Esophagus muscularis mucosa (tissue), 4 donors: ENCODE measurements around the gene FBXW5. TPM values are rescaled to one million over a fixed set of nuclear protein-coding genes. Genes with fewer than 3 reads are reported as not detected.

Source experiments
- DNase-seq: peaks from one replicate; pipeline ENCODE4 v3.0.0-alpha.2; 2017; ENCODE audit errors: extremely low spot score
- H3K27ac ChIP-seq, 4 donors: fragments of 200-600 bp; sonication (generic); replicated peaks in 1 of 4; 1 replicate in 3 of 4; 2 replicates in 1 of 4; pipeline ENCODE4 v1.5.1; 2016 to 2019; ENCODE audit warnings: mild to moderate bottlenecking in 1 of 4
- H3K27me3 ChIP-seq, 4 donors: fragments of 200-600 bp; sonication (generic); one replicate each; pipeline versions ENCODE4 v1.5.1 to v1.6.0; 2016 to 2019
- H3K36me3 ChIP-seq, 4 donors: fragments of 200-600 bp; sonication (generic); one replicate each; pipeline ENCODE4 v1.5.1; 2016 to 2019
- H3K4me1 ChIP-seq, 4 donors: fragments of 200-600 bp; sonication (generic); one replicate each; pipeline ENCODE4 v1.5.1; 2016 to 2019
- H3K4me3 ChIP-seq, 4 donors: fragments of 200-600 bp; sonication (generic); 1 replicate in 2 of 4; 2 replicates in 2 of 4; pipeline ENCODE4 v1.5.1; 2016 to 2019; ENCODE audit warnings: mild to moderate bottlenecking in 4 of 4, moderate library complexity in 1 of 4
- H3K9me3 ChIP-seq, 4 donors: fragments of 200-600 bp; sonication (generic); 1 replicate in 3 of 4; 2 replicates in 1 of 4; pipeline ENCODE4 v1.5.1; 2016 to 2019
- EP300 ChIP-seq: sonication (generic); formaldehyde crosslinking; IDR thresholded peaks from one replicate; pipeline ENCODE4 v1.6.1; 2017; ENCODE audit warnings: antibody characterized with exemption
- POLR2A ChIP-seq: fragments of 450-650 bp; IDR thresholded peaks from one replicate; pipeline ENCODE4 v1.6.1; 2017; ENCODE audit warnings: antibody characterized with exemption, moderate library complexity, mild to moderate bottlenecking, low read depth
- POLR2AphosphoS5 ChIP-seq, 2 donors: sonication (generic); formaldehyde crosslinking; IDR thresholded peaks; one replicate each; pipeline ENCODE4 v1.6.1; 2017; ENCODE audit warnings: antibody characterized with exemption in 2 of 2
- WGBS: methylation state at CpG from one replicate; pipeline ENCODE4 v1.1.5; 2018; 5-methylcytosine and 5-hydroxymethylcytosine counted together
- intact Hi-C: fragments of 100-400 bp; cut with DNase I; formaldehyde crosslinking; loops from one replicate; pipeline ENCODE4 v1.15.1; 2023
- total RNA-seq, 4 donors: library from RNA; depleted of rRNA; stranded (reverse); fragments of >200 nt; gene quantifications; one replicate each; pipeline versions ENCODE4 v1.1.0 to v1.2.1, GENCODE V29; 2016
- TF ChIP-seq, protein P1 (sequence below), 3 experiments: fragments of 200-600 bp in 2 of 3; fragments of 450-650 bp in 1 of 3; sonication (generic) in 2 of 3; IDR thresholded peaks; one replicate each; pipeline ENCODE4 v1.5.1; 2017 to 2019; ENCODE audit warnings: antibody characterized with exemption in 3 of 3, mild to moderate bottlenecking in 2 of 3, moderate library complexity in 1 of 3

The FBXW5 gene
- total RNA-seq, 4 donors from 2014 or later = 238 to 303 (median 267) TPM

DNA sequence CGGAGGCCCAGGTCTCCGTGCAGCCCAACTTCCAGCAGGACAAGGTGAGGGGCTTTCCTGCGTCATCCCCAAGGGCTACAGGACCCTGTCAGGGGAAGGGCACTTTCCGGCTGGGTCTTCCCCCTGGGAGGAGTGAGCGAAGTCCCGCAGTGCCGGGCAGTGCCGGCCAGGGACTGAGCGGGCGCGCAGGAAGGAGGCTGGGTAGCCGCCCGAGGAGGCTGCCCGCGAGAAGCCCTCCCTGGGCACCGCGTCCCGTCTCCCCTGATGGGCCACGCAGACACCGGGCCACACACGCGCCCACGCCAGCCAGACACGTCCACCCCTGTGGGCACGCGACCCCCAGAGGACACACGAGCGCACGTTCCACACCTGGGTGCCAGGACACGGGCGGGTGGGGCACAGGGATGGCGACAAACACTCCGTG, 33.1 kb upstream of the FBXW5 start:
- Histone ChIP-seq H3K9me3 (no peaks in the 10 kb centered on the region), H3K4me3 (peak overlapping the region; percentile 54 to 68 (median 56)), H3K27ac (peak overlapping the region in 3 of 4 donors; percentile 48 to 64 (median 52)), H3K4me1 (peaks cover 30 to 57% (median 48%) of the 10 kb centered on the region in 4 donors), H3K27me3 (peaks cover 0 to 36% (median 0%) of the 10 kb centered on the region in 4 donors), H3K36me3 (no peaks in the 10 kb centered on the region)
- TF ChIP-seq EP300 (no peak), POLR2AphosphoS5 (IDR thresholded peaks at IDR 0.05) (no peak)
- TF ChIP-seq, protein P1, sequence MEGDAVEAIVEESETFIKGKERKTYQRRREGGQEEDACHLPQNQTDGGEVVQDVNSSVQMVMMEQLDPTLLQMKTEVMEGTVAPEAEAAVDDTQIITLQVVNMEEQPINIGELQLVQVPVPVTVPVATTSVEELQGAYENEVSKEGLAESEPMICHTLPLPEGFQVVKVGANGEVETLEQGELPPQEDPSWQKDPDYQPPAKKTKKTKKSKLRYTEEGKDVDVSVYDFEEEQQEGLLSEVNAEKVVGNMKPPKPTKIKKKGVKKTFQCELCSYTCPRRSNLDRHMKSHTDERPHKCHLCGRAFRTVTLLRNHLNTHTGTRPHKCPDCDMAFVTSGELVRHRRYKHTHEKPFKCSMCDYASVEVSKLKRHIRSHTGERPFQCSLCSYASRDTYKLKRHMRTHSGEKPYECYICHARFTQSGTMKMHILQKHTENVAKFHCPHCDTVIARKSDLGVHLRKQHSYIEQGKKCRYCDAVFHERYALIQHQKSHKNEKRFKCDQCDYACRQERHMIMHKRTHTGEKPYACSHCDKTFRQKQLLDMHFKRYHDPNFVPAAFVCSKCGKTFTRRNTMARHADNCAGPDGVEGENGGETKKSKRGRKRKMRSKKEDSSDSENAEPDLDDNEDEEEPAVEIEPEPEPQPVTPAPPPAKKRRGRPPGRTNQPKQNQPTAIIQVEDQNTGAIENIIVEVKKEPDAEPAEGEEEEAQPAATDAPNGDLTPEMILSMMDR (IDR thresholded peaks at IDR 0.05) = no peak
- intact Hi-C loops = no loop called here
- WGBS = no CpG with 5 or more reads among the region's 33 CpGs
- DNase-seq = no peak

DNA sequence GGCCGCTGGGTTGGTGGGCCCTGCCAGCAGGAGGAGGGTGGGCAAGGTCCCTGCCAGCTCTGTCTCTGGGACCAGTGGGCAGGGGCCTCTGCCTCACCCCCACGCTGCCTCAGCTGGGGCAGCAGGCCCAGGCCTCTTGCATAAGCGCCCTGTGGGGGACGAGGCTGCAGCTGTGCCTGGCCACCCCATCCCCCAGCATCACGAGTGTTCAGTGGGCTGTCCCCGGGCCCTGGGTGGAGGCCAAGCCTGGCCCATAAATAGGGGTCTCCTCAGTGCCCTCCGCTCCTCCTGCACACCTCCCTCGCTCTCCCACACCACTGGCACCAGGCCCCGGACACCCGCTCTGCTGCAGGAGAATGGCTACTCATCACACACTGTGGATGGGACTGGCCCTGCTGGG, 32.7 kb upstream of the FBXW5 start, which contains the start of gene PTGDS:
TSS of gene PTGDS (plus strand) at position 282 of the 400 bp plus-strand sequence. CDS start at position 357, 75 bp downstream.
- Histone ChIP-seq H3K4me1 (peaks cover 30 to 54% (median 46%) of the 10 kb centered on the region in 4 donors), H3K4me3 (peak within 1 kb of the TSS; percentile 54 to 68 (median 56)), H3K27me3 (peaks cover 0 to 34% (median 0%) of the 10 kb centered on the region in 4 donors), H3K9me3 (no peaks in the 10 kb centered on the region), H3K36me3 (no peaks in the 10 kb centered on the region), H3K27ac (peak within 1 kb of the TSS in 3 of 4 donors; percentile 48 to 64 (median 52))
- WGBS = 49% methylated on average over 3 of the region's 10 CpGs
- TF ChIP-seq, protein P1 (IDR thresholded peaks at IDR 0.05) = no peak
- TF ChIP-seq POLR2A = no peak
- TF ChIP-seq EP300 = no peak
- TF ChIP-seq POLR2AphosphoS5 (IDR thresholded peaks at IDR 0.05) = no peak
- no peak for DNase-seq
- intact Hi-C loops = no loop called here

DNA sequence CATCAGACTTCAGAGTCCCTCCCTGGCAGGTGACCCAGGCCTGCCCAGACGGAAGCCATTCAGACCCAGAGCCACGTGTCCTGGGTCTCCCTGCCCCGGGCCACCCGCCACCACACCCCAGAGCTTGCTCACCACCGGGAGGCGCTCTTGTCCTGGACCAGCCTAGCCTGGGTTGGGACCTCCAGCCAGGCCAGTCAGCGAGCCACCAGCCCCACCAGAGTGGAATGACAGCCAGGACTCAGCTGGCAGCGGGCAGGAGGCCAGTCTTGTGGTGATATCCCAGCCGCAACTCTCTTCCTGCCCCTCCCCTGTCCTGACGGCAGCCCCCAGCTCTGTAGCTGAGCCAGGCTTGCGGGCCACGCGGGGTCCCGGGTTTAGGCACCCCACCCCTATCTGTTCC, 31.1 kb upstream of the FBXW5 start:
- 85% methylated on average over 6 of the region's 14 CpGs for WGBS

DNA sequence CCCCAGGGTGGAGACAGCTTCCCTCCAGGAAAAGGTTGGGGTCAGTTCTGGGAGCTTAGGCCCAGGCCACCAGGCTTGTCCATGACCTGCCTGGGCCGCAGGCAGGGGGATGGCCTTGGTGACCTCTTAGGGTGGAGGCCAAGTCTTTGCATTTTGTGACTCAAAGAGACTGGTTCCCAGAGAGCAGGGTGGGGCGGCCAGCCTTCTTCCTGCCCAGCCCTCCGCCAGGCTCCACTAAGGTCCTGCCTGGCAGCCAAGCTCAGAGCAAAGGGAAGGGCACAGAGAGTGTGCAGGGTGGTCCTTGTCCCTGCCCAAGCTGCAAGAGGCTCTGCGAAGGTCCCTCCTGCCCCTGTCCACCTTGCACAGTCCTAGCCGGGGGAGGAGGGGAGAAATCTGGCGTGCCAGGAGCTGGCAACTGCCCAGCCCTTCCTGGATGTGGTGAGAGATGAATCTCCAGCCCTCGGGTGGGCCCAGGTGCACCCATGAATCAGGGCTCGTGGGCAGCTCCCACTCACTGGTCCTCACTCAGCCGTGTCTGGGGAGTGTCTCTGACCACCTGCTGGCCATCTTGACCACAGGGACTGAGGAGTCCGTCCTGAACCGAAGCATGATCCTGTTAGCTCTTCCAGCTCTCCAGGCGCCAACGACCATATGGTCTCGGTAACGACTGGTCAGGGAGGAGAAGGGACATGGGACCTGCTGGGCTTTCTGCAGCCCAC, 30.4 kb upstream of the FBXW5 start:
- 63% methylated on average over 10 of the region's 15 CpGs for WGBS
- DNase-seq = no peak
- Histone ChIP-seq H3K36me3 (no peaks in the 10 kb centered on the region), H3K4me1 (peaks cover 30 to 47% (median 40%) of the 10 kb centered on the region in 4 donors), H3K27me3 (peaks cover 0 to 29% (median 0%) of the 10 kb centered on the region in 4 donors), H3K27ac (peak overlapping the region in 2 of 4 donors; percentile 27 to 33), H3K4me3 (no peak overlapping the region), H3K9me3 (no peaks in the 10 kb centered on the region)
- TF ChIP-seq POLR2AphosphoS5 (IDR thresholded peaks at IDR 0.05) (no peak), EP300 (no peak), POLR2A (no peak)
- TF ChIP-seq, protein P1 (IDR thresholded peaks at IDR 0.05) = no peak
- intact Hi-C loops = no loop called here

More for the DNA sequence above, 31.1 kb upstream of the FBXW5 start:
- no peak overlapping the region for H3K4me3 ChIP-seq
- DNase-seq = no peak
- intact Hi-C loops = no loop called here
- H3K4me1 ChIP-seq = peaks cover 30 to 47% (median 43%) of the 10 kb centered on the region in 4 donors
- H3K36me3 ChIP-seq = no peaks in the 10 kb centered on the region
- peaks cover 0 to 22% (median 0%) of the 10 kb centered on the region in 4 donors for H3K27me3 ChIP-seq
- no peak for TF ChIP-seq EP300
- TF ChIP-seq, protein P1 (IDR thresholded peaks at IDR 0.05) = peak in 1 of 3 experiments; percentile 14
- no peak for TF ChIP-seq POLR2AphosphoS5 (IDR thresholded peaks at IDR 0.05)
- TF ChIP-seq POLR2A = no peak
- no peaks in the 10 kb centered on the region for H3K9me3 ChIP-seq
- peak overlapping the region in 1 of 4 donors; percentile 33 for H3K27ac ChIP-seq
